ENCODE measurements around the gene GALNT18. TPM values are rescaled to one million over a fixed set of nuclear protein-coding genes. Genes with fewer than 3 reads are reported as not detected.

GALNT18 gene
- total RNA-seq, 1 donor from 2014 or later, result 11.7 TPM

GRCh38 chr11:11387622-11388305, 234.0 kb downstream of the GALNT18 start:
- H3K27me3 Mint-ChIP-seq, result peaks cover 9% of the 10 kb centered on the region
- no peak for TF ChIP-seq CTCF (conservative IDR thresholded peaks at IDR 0.05)
- no peak overlapping the region for H3K4me3 Mint-ChIP-seq
- no peak overlapping the region for H3K27ac Mint-ChIP-seq
- H3K9me3 Mint-ChIP-seq, result peaks cover 3% of the 10 kb centered on the region
- DNase-seq (ENCODE audit: extremely low spot score, unreplicated experiment), result no peak
- no peaks in the 10 kb centered on the region for H3K36me3 Mint-ChIP-seq
- peaks cover 5% of the 10 kb centered on the region for H3K4me1 Mint-ChIP-seq (ENCODE audit: unreplicated experiment)

- no peak for DNase-seq (ENCODE audit: extremely low spot score, unreplicated experiment)
- Mint-ChIP-seq H3K4me3 (no peak overlapping the region), H3K4me1 (ENCODE audit: unreplicated experiment) (peaks cover 5% of the 10 kb centered on the region), H3K36me3 (no peaks in the 10 kb centered on the region), H3K9me3 (peaks cover 3% of the 10 kb centered on the region), H3K27ac (no peak overlapping the region), H3K27me3 (peaks cover 9% of the 10 kb centered on the region)
- TF ChIP-seq CTCF (conservative IDR thresholded peaks at IDR 0.05), result no peak
These were observed 234.6 kb downstream of the GALNT18 start for GRCh38 chr11:11387207-11387606.

- no peak overlapping the region for H3K4me3 Mint-ChIP-seq
- no peak overlapping the region for H3K27ac Mint-ChIP-seq
- H3K9me3 Mint-ChIP-seq, result peaks cover 3% of the 10 kb centered on the region
- H3K27me3 Mint-ChIP-seq, result peaks cover 4% of the 10 kb centered on the region
- no peak for DNase-seq (ENCODE audit: extremely low spot score, unreplicated experiment)
- H3K4me1 Mint-ChIP-seq (ENCODE audit: unreplicated experiment), result peaks cover 5% of the 10 kb centered on the region
- no peaks in the 10 kb centered on the region for H3K36me3 Mint-ChIP-seq
- TF ChIP-seq CTCF (conservative IDR thresholded peaks at IDR 0.05), result no peak
These were observed 237.0 kb downstream of the GALNT18 start for GRCh38 chr11:11384829-11385228.

- DNase-seq (ENCODE audit: extremely low spot score, unreplicated experiment), result no peak
- no peaks in the 10 kb centered on the region for H3K36me3 Mint-ChIP-seq
- H3K4me1 Mint-ChIP-seq (ENCODE audit: unreplicated experiment), result peaks cover 5% of the 10 kb centered on the region
- TF ChIP-seq CTCF (conservative IDR thresholded peaks at IDR 0.05), result no peak
- no peak overlapping the region for H3K27ac Mint-ChIP-seq
- peaks cover 4% of the 10 kb centered on the region for H3K27me3 Mint-ChIP-seq
- no peak overlapping the region for H3K4me3 Mint-ChIP-seq
- H3K9me3 Mint-ChIP-seq, result peaks cover 3% of the 10 kb centered on the region
These were observed 237.8 kb downstream of the GALNT18 start for GRCh38 chr11:11383995-11384394.

GRCh38 chr11:11382858-11383532, 238.8 kb downstream of the GALNT18 start:
- H3K4me1 Mint-ChIP-seq (ENCODE audit: unreplicated experiment), result peaks cover 4% of the 10 kb centered on the region
- TF ChIP-seq CTCF (conservative IDR thresholded peaks at IDR 0.05), result no peak
- peaks cover 3% of the 10 kb centered on the region for H3K36me3 Mint-ChIP-seq
- H3K4me3 Mint-ChIP-seq, result no peak overlapping the region
- peaks cover 4% of the 10 kb centered on the region for H3K27me3 Mint-ChIP-seq
- DNase-seq (ENCODE audit: extremely low spot score, unreplicated experiment), result no peak
- no peak overlapping the region for H3K27ac Mint-ChIP-seq
- H3K9me3 Mint-ChIP-seq, result peaks cover 3% of the 10 kb centered on the region

Data from type B pancreatic cell (in vitro differentiated cells).